HG02798 (cell line): ENCODE measurements around the gene UBP1.
"Not testable (repeated sequence)": the region's sequence is repeated elsewhere in the genome, so short reads cannot be mapped to it uniquely, and the experiment has no call there.

Experiments used
- ATAC-seq: cut with Tn5 transposase; IDR thresholded peaks from one replicate; pipeline ENCODE4 v1.9.1; 2021; ENCODE audit warnings: mild to moderate bottlenecking; ENCODE audit not compliant: unreplicated experiment, poor library complexity

UBP1 gene

DNA sequence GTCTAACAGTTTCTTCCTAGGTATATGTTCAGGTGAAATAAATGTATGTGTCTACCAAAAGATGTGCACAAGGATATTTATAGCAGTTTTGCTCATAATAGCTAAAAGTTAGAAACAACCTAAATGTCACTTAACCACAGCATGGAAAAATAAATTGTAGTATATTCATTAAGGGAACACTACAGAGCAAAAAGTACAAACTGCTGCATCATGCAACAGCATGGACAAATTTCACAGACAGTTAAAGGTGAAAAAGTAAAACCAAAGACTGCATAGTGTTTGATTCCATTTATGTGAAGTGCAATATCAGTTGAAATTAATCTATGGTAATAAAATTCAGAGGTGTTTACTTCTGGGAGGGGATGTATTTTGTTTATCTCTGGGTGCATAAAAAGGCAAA lies 100.4 kb downstream of the UBP1 start:
- no peak for ATAC-seq

- not testable (repeated sequence) for ATAC-seq
Observed at GRCh38 chr3:33338936-33339465, 101.2 kb downstream of the UBP1 start.
